WERI-Rb-1 (cell line): ENCODE measurements around the gene IRS1.

Source experiments
- DNase-seq: peaks from one replicate; pipeline ENCODE4 v3.0.0-alpha.2; 2020
- H3K27ac ChIP-seq: fragments of 250-450 bp; sonication (Bioruptor Pico); 2 replicates; pipeline ENCODE4 v1.5.1; 2020; ENCODE audit warnings: mild to moderate bottlenecking, moderate library complexity
- H3K27me3 ChIP-seq: fragments of 250-450 bp; sonication (Bioruptor Pico); 2 replicates; pipeline ENCODE4 v1.5.1; 2021; ENCODE audit warnings: mild to moderate bottlenecking, low read depth, moderate library complexity; ENCODE audit not compliant: insufficient read depth, severe bottlenecking
- H3K36me3 ChIP-seq: fragments of 250-450 bp; sonication (Bioruptor Pico); 2 replicates; pipeline ENCODE4 v1.5.1; 2020; ENCODE audit warnings: mild to moderate bottlenecking, moderate library complexity
- H3K4me3 ChIP-seq: 2 replicates; pipeline ENCODE4 v1.5.1; 2011; ENCODE audit warnings: low read depth, mild to moderate bottlenecking, control low read depth, low read length
- H3K9me3 ChIP-seq: fragments of 250-450 bp; sonication (Bioruptor Pico); 2 replicates; pipeline ENCODE4 v1.5.1; 2021; ENCODE audit warnings: mild to moderate bottlenecking, moderate library complexity; ENCODE audit not compliant: severe bottlenecking
- CTCF ChIP-seq: IDR thresholded peaks from 2 replicates; pipeline ENCODE4 v1.5.1; 2011; ENCODE audit warnings: low read depth, mild to moderate bottlenecking, control low read depth, inconsistent platforms, low read length

IRS1 gene

GRCh38 chr2:226796840-226797288, 2.8 kb downstream of the IRS1 start:
- Histone ChIP-seq H3K36me3 (no peaks in the 10 kb centered on the region), H3K9me3 (no peaks in the 10 kb centered on the region), H3K27ac (no peak overlapping the region), H3K27me3 (no peaks in the 10 kb centered on the region), H3K4me3 (no peak overlapping the region)
- no peak for DNase-seq
- TF ChIP-seq CTCF, result peak; percentile 68

GRCh38 chr2:226796012-226796839, 3.4 kb downstream of the IRS1 start:
- no peaks in the 10 kb centered on the region for H3K9me3 ChIP-seq
- H3K27ac ChIP-seq, result no peak overlapping the region
- H3K36me3 ChIP-seq, result no peaks in the 10 kb centered on the region
- H3K27me3 ChIP-seq, result no peaks in the 10 kb centered on the region
- H3K4me3 ChIP-seq, result no peak overlapping the region
- no peak for TF ChIP-seq CTCF
- no peak for DNase-seq

- DNase-seq, result no peak
- TF ChIP-seq CTCF, result no peak
- no peak overlapping the region for H3K27ac ChIP-seq
- H3K27me3 ChIP-seq, result no peaks in the 10 kb centered on the region
- no peaks in the 10 kb centered on the region for H3K36me3 ChIP-seq
- H3K9me3 ChIP-seq, result no peaks in the 10 kb centered on the region
- H3K4me3 ChIP-seq, result no peak overlapping the region
Observed at GRCh38 chr2:226795281-226796011, 4.2 kb downstream of the IRS1 start.

GRCh38 chr2:226794751-226795171, 4.9 kb downstream of the IRS1 start:
- Histone ChIP-seq H3K4me3 (no peak overlapping the region), H3K27me3 (no peaks in the 10 kb centered on the region), H3K27ac (no peak overlapping the region), H3K9me3 (no peaks in the 10 kb centered on the region), H3K36me3 (no peaks in the 10 kb centered on the region)
- no peak for DNase-seq
- no peak for TF ChIP-seq CTCF

GRCh38 chr2:226794196-226794661, 5.4 kb downstream of the IRS1 start:
- no peaks in the 10 kb centered on the region for H3K27me3 ChIP-seq
- no peaks in the 10 kb centered on the region for H3K9me3 ChIP-seq
- no peak for TF ChIP-seq CTCF
- H3K36me3 ChIP-seq, result no peaks in the 10 kb centered on the region
- no peak overlapping the region for H3K27ac ChIP-seq
- H3K4me3 ChIP-seq, result no peak overlapping the region
- no peak for DNase-seq
